Neural progenitor cell (in vitro differentiated cells): ENCODE data around the gene GBF1. TPM values are rescaled to one million over a fixed set of nuclear protein-coding genes. Genes with fewer than 3 reads are reported as not detected.

Experiments used
- DNase-seq: peaks from one replicate; pipeline ENCODE4 v3.0.0-alpha.2; 2016; ENCODE audit warnings: low spot score
- H2AFZ ChIP-seq: fragments of 200-600 bp; sonication (generic); replicated peaks from 2 replicates; pipeline ENCODE4 v1.6.1; 2016; ENCODE audit warnings: antibody characterized with exemption
- H3F3A ChIP-seq: fragments of 200-600 bp; sonication (generic); 2 replicates; pipeline ENCODE4 v1.6.1; 2016; ENCODE audit warnings: antibody characterized with exemption, low read depth
- H3K27ac ChIP-seq: fragments of 200-600 bp; sonication (generic); 2 replicates; pipeline ENCODE4 v1.5.1; 2016; ENCODE audit warnings: mild to moderate bottlenecking
- H3K27me3 ChIP-seq: fragments of 200-600 bp; sonication (generic); 2 replicates; pipeline ENCODE4 v1.6.1; 2016; ENCODE audit warnings: mild to moderate bottlenecking, moderate library complexity
- H3K36me3 ChIP-seq: fragments of 200-600 bp; sonication (generic); 2 replicates; pipeline ENCODE4 v1.5.1; 2016
- H3K4me1 ChIP-seq: fragments of 200-600 bp; sonication (generic); 2 replicates; pipeline ENCODE4 v1.6.1; 2016; ENCODE audit warnings: mixed run types
- H3K4me2 ChIP-seq: fragments of 200-600 bp; sonication (generic); 2 replicates; pipeline ENCODE4 v1.6.1; 2016
- H3K4me3 ChIP-seq: fragments of 200-600 bp; sonication (generic); 2 replicates; pipeline ENCODE4 v1.5.1; 2016
- H3K79me2 ChIP-seq: fragments of 200-600 bp; sonication (generic); 2 replicates; pipeline ENCODE4 v1.6.1; 2016; ENCODE audit warnings: low read depth
- H3K9ac ChIP-seq: fragments of 200-600 bp; sonication (generic); 2 replicates; pipeline ENCODE4 v1.6.1; 2016
- H3K9me3 ChIP-seq: fragments of 200-600 bp; sonication (generic); 2 replicates; pipeline ENCODE4 v1.5.1; 2016; ENCODE audit warnings: low read depth
- H4K20me1 ChIP-seq: fragments of 200-600 bp; sonication (generic); 2 replicates; pipeline ENCODE4 v1.6.1; 2016; ENCODE audit warnings: low read depth
- H3K27ac Mint-ChIP-seq: 3 replicates; pipeline ENCODE4 v1.8.0; 2021; ENCODE audit warnings: mixed read lengths
- H3K27me3 Mint-ChIP-seq: 2 replicates; pipeline ENCODE4 v1.8.0; 2022; ENCODE audit warnings: low read depth, mild to moderate bottlenecking, inconsistent platforms, moderate library complexity, mixed read lengths; ENCODE audit not compliant: insufficient read depth
- H3K36me3 Mint-ChIP-seq: 3 replicates; pipeline ENCODE4 v1.8.0; 2021; ENCODE audit warnings: mixed read lengths
- H3K4me1 Mint-ChIP-seq: 3 replicates; pipeline ENCODE4 v1.8.0; 2021; ENCODE audit warnings: mixed read lengths
- H3K4me3 Mint-ChIP-seq: 3 replicates; pipeline ENCODE4 v1.8.0; 2021; ENCODE audit warnings: mild to moderate bottlenecking, moderate library complexity, mixed read lengths
- H3K9me3 Mint-ChIP-seq: 3 replicates; pipeline ENCODE4 v1.8.0; 2020; ENCODE audit warnings: mixed read lengths
- CTCF ChIP-seq: fragments of 200-600 bp; sonication (generic); IDR thresholded peaks from 2 replicates; pipeline ENCODE4 v1.5.1; 2017; ENCODE audit warnings: antibody characterized with exemption, mild to moderate bottlenecking
- EZH2 ChIP-seq: fragments of 200-600 bp; sonication (generic); IDR thresholded peaks from 2 replicates; pipeline ENCODE4 v1.6.1; 2017; ENCODE audit warnings: antibody characterized with exemption, mild to moderate bottlenecking, moderate library complexity
- EZH2phosphoT487 ChIP-seq: fragments of 200-600 bp; sonication (generic); IDR thresholded peaks from 2 replicates; pipeline ENCODE4 v1.6.1; 2017; ENCODE audit warnings: antibody characterized with exemption
- total RNA-seq: library from RNA; depleted of rRNA; stranded (reverse); fragments of >200 nt; gene quantifications from 2 replicates; pipeline ENCODE4 v1.2.3, GENCODE V29; 2015; ENCODE audit warnings: low replicate concordance

GBF1 gene
- total RNA-seq, 1 donor from 2014 or later: 23.5 TPM

DNA sequence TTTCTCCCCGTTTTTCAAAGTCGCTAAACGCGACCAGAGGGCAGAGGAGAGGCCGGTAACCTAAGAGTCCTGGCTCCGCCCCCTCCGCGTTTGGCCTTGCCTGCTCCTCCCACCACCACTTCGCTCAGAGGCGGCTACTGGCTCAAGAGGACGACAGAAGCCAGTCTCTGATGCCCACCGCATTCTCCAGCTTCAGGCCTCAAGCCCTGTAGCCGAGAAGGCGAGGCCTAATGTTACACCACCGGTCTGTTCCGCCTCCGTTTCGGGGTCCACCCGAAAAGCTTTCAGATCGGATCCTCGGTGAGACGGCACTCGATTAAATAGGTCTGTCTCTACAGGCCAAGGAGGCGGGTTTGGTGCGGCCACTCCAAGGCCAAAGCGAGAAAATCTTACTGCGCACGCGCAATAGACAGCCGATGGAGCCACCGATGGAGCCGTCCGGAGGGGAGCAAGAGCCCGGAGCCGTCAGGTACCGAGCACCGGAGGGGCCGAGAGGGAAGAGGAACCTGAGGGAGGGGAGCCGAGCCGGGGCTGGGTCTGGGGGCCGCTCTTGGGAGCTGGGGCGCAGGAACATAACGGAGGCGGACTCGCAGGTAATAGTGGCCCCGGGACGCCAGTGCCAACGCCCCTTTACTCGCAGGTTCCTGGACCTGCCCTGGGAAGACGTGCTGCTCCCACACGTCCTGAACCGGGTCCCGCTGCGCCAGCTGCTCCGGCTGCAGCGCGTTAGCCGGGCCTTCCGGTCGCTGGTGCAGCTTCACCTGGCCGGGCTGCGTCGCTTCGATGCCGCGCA is 175.6 kb downstream of the GBF1 start, which contains the start of gene FBXL15:
Gene FBXL15 (plus strand): TSS at position 123 of the 793 bp plus-strand sequence. CDS start 294 bp downstream, at position 417.
- Histone ChIP-seq H3K27me3 (peaks cover 26% of the 10 kb centered on the region), H3K9me3 (no peaks in the 10 kb centered on the region), H3K4me2 (peak within 1 kb of the TSS; percentile 87), H2AFZ (peak within 1 kb of the TSS; percentile 96), H3K4me1 (peaks cover 16% of the 10 kb centered on the region), H3F3A (peaks cover 46% of the 10 kb centered on the region), H3K79me2 (no peaks in the 10 kb centered on the region), H3K9ac (no peak within 1 kb of the TSS), H3K36me3 (no peaks in the 10 kb centered on the region), H3K27ac (no peak within 1 kb of the TSS), H3K4me3 (peak within 1 kb of the TSS; percentile 77), H4K20me1 (peaks cover 39% of the 10 kb centered on the region)
- H3K4me3 Mint-ChIP-seq: peak within 1 kb of the TSS; percentile 98
- H3K4me1 Mint-ChIP-seq: peaks cover 36% of the 10 kb centered on the region
- no peaks in the 10 kb centered on the region for H3K9me3 Mint-ChIP-seq
- peaks cover 15% of the 10 kb centered on the region for H3K27me3 Mint-ChIP-seq
- TF ChIP-seq EZH2phosphoT487: no peak
- TF ChIP-seq CTCF: no peak
- TF ChIP-seq EZH2: no peak
- H3K36me3 Mint-ChIP-seq: peaks cover 4% of the 10 kb centered on the region
- peak within 1 kb of the TSS; percentile 98 for H3K27ac Mint-ChIP-seq
- peak; percentile 99 for DNase-seq

DNA sequence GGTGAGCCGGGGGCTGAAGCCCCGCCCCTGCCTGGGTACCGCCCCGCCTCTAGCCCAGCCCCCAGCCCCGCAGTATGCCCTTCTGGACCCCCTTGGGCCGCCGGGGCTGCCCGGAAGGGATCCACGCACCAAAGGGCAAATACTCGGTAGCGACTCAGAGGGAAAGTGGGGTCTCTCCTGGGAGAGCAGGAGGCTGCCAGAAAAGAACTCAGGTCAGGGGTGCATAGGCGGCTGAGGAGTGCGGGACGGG is 176.1 kb downstream of the GBF1 start:
- TF ChIP-seq CTCF (no peak), EZH2 (peak; percentile 65)
- H3K9me3 ChIP-seq: no peaks in the 10 kb centered on the region
- peak overlapping the region; percentile 96 for H2AFZ ChIP-seq
- Mint-ChIP-seq H3K27me3 (peaks cover 16% of the 10 kb centered on the region), H3K4me3 (peak overlapping the region; percentile 98), H3K4me1 (peaks cover 38% of the 10 kb centered on the region), H3K36me3 (peaks cover 4% of the 10 kb centered on the region), H3K27ac (no peak overlapping the region), H3K9me3 (no peaks in the 10 kb centered on the region)
- no peak overlapping the region for H3K9ac ChIP-seq
- peaks cover 39% of the 10 kb centered on the region for H4K20me1 ChIP-seq
- peak overlapping the region; percentile 77 for H3K4me3 ChIP-seq
- peak overlapping the region; percentile 87 for H3K4me2 ChIP-seq
- peaks cover 16% of the 10 kb centered on the region for H3K4me1 ChIP-seq
- no peak overlapping the region for H3K27ac ChIP-seq
- H3K79me2 ChIP-seq: no peaks in the 10 kb centered on the region
- H3F3A ChIP-seq: peaks cover 46% of the 10 kb centered on the region
- no peak for DNase-seq
- peaks cover 26% of the 10 kb centered on the region for H3K27me3 ChIP-seq
- no peaks in the 10 kb centered on the region for H3K36me3 ChIP-seq

- H3K27ac ChIP-seq: no peak overlapping the region
- H3K9me3 ChIP-seq: no peaks in the 10 kb centered on the region
- peaks cover 37% of the 10 kb centered on the region for H3K4me1 Mint-ChIP-seq
- H3K9me3 Mint-ChIP-seq: no peaks in the 10 kb centered on the region
- peak overlapping the region; percentile 87 for H3K4me2 ChIP-seq
- peak overlapping the region; percentile 98 for H3K4me3 Mint-ChIP-seq
- peaks cover 39% of the 10 kb centered on the region for H4K20me1 ChIP-seq
- H3K4me1 ChIP-seq: peaks cover 16% of the 10 kb centered on the region
- no peak overlapping the region for H3K9ac ChIP-seq
- peaks cover 19% of the 10 kb centered on the region for H3K27me3 Mint-ChIP-seq
- H3K36me3 Mint-ChIP-seq: peaks cover 4% of the 10 kb centered on the region
- H3K27me3 ChIP-seq: peaks cover 26% of the 10 kb centered on the region
- peak overlapping the region; percentile 96 for H2AFZ ChIP-seq
- H3K36me3 ChIP-seq: no peaks in the 10 kb centered on the region
- no peak for TF ChIP-seq CTCF
- TF ChIP-seq EZH2: peak; percentile 46
- peak; percentile 52 for DNase-seq
- no peak overlapping the region for H3K27ac Mint-ChIP-seq
- no peaks in the 10 kb centered on the region for H3K79me2 ChIP-seq
- H3K4me3 ChIP-seq: peak overlapping the region; percentile 77
- H3F3A ChIP-seq: peaks cover 46% of the 10 kb centered on the region
Measured at GRCh38 chr10:102421757-102422512, 176.6 kb downstream of the GBF1 start.
